ENCODE data around the gene TMEM45B.

The TMEM45B gene

GRCh38 chr11:129881570-129882170 is 66.0 kb downstream of the TMEM45B start:
- Histone ChIP-seq H3K27ac (no peak overlapping the region), H3K4me3 (no peak overlapping the region)
- DNase-seq (ENCODE audit: low spot score), result no peak
- no peak for TF ChIP-seq CTCF (IDR thresholded peaks at IDR 0.05)

- no peak for TF ChIP-seq CTCF (IDR thresholded peaks at IDR 0.05)
- no peak for DNase-seq (ENCODE audit: low spot score)
- Histone ChIP-seq H3K4me3 (no peak overlapping the region), H3K27ac (no peak overlapping the region)
Measured at GRCh38 chr11:129884581-129884980, 68.9 kb downstream of the TMEM45B start.

GRCh38 chr11:129885381-129885780 is 69.7 kb downstream of the TMEM45B start:
- Histone ChIP-seq H3K4me3 (no peak overlapping the region), H3K27ac (no peak overlapping the region)
- no peak for DNase-seq (ENCODE audit: low spot score)
- no peak for TF ChIP-seq CTCF (IDR thresholded peaks at IDR 0.05)

- H3K27ac ChIP-seq, result no peak overlapping the region
- no peak for DNase-seq (ENCODE audit: low spot score)
- TF ChIP-seq CTCF (IDR thresholded peaks at IDR 0.05), result no peak
- H3K4me3 ChIP-seq, result no peak overlapping the region
Measured at GRCh38 chr11:129888451-129888850, 72.8 kb downstream of the TMEM45B start.

GRCh38 chr11:129894278-129895125 is 78.9 kb downstream of the TMEM45B start:
- TF ChIP-seq CTCF (IDR thresholded peaks at IDR 0.05), result no peak
- Histone ChIP-seq H3K27ac (peak overlapping the region; percentile 69 to 92), H3K4me3 (peak overlapping the region; percentile 100)
- no peak for DNase-seq (ENCODE audit: low spot score)

GRCh38 chr11:129895126-129896041 is 79.7 kb downstream of the TMEM45B start, which contains the start of gene NFRKB:
Gene NFRKB, minus strand, starts transcription at chr11:129895578. Its CDS starts 2,729 bp downstream, at chr11:129892849.
- TF ChIP-seq CTCF (IDR thresholded peaks at IDR 0.05), result no peak
- H3K4me3 ChIP-seq, result peak within 1 kb of the TSS; percentile 100
- DNase-seq (ENCODE audit: low spot score), result peak; percentile 86
- H3K27ac ChIP-seq, result peak within 1 kb of the TSS; percentile 69 to 92

Data from coronary artery (tissue), 2 donors.